Adrenal gland (tissue), 12 donors: ENCODE data around the gene MYCL. TPM values are rescaled to one million over a fixed set of nuclear protein-coding genes. Genes with fewer than 3 reads are reported as not detected.

Experiments used
- DNase-seq, 7 donors: peaks; one replicate each; pipeline ENCODE4 v3.0.0-alpha.2; 2019 to 2020
- H3K27ac ChIP-seq, 5 donors: fragments of 200-600 bp; sonication (generic) in 4 of 5; 1 replicate in 3 of 5; 2 replicates in 2 of 5; pipeline versions ENCODE4 v1.5.1 to v1.8.0; 2016 to 2020; ENCODE audit warnings: mild to moderate bottlenecking in 1 of 5
- H3K27me3 ChIP-seq: fragments of 200-600 bp; 2 replicates; pipeline ENCODE4 v1.8.0; 2021
- H3K36me3 ChIP-seq, 2 donors: fragments of 200-600 bp; replicated peaks in 1 of 2; 1 replicate in 1 of 2; 2 replicates in 1 of 2; pipeline versions ENCODE4 v1.5.1 to v1.8.0; 2018 to 2022
- H3K4me1 ChIP-seq, 2 donors: fragments of 200-600 bp; replicated peaks in 1 of 2; 1 replicate in 1 of 2; 2 replicates in 1 of 2; pipeline versions ENCODE4 v1.5.1 to v1.8.0; 2018 to 2021
- H3K4me3 ChIP-seq, 4 donors: fragments of 200-600 bp; sonication (generic) in 3 of 4; one replicate each; pipeline ENCODE4 v1.5.1; 2016 to 2018
- H3K9me3 ChIP-seq, 3 donors: fragments of 200-600 bp; sonication (generic) in 1 of 3; replicated peaks in 1 of 3; 1 replicate in 2 of 3; 2 replicates in 1 of 3; pipeline versions ENCODE4 v1.5.1 to v1.8.0; 2016 to 2021
- CTCF ChIP-seq, 6 experiments: fragments of 450-650 bp in 4 of 6; fragments of 200-600 bp in 2 of 6; sonication (generic) in 1 of 6; IDR thresholded peaks; 1 replicate in 5 of 6; 2 replicates in 1 of 6; pipeline versions ENCODE4 v1.5.1 to v1.8.0; 2016 to 2021; ENCODE audit warnings: antibody characterized with exemption in 6 of 6, mild to moderate bottlenecking in 2 of 6, moderate library complexity in 1 of 6
- POLR2A ChIP-seq, 2 donors: fragments of 450-650 bp; IDR thresholded peaks; one replicate each; pipeline ENCODE4 v1.6.1; 2017; ENCODE audit warnings: antibody characterized with exemption in 2 of 2, mild to moderate bottlenecking in 2 of 2, moderate library complexity in 1 of 2
- WGBS, 4 donors: extraction: QIAGEN DNeasy Blood & Tissue Kit in 2 of 4; methylation state at CpG; one replicate each; pipeline versions ENCODE4 v1.1.5 to v1.1.7; 2013 to 2017; 5-methylcytosine and 5-hydroxymethylcytosine counted together
- intact Hi-C, 2 donors: fragments of 100-400 bp; cut with DNase I; formaldehyde crosslinking; loops; one replicate each; pipeline versions ENCODE4 v1.14.1 to v1.15.0; 2022 to 2023
- polyA plus RNA-seq, 3 donors: library from polyadenylated mRNA; stranded (reverse); fragments of 200-250 nt in 2 of 3; fragments of 350-450 nt in 1 of 3; fragmentation: Illumina TruSeq in 1 of 3; extraction: RNeasy Lipid Tissue Mini Kit (QIAGEN cat#74804) in 1 of 3; gene quantifications; one replicate each; pipeline ENCODE4 v1.2.3, GENCODE V29; 2013 to 2014
- total RNA-seq, 9 donors: library from RNA; depleted of rRNA in 4 of 9; stranded (reverse); fragments of >200 nt in 4 of 9; fragments of 120-200 nt in 1 of 9; fragmentation: NEBNext Ultra II Directional in 1 of 9; extraction: Animal tissue kit (Norgen Biotek cat#: 25700) in 1 of 9; gene quantifications; one replicate each; pipeline versions ENCODE4 v1.1.0 to v1.2.4, GENCODE V29; 2013 to 2023
- donor health status: healthy with polysubstance abuse.
- donor health status: Bipolar disorder and iron deficiency.
- donor health status: DM: yes; HTN: yes; CAD: no.
- donor health status: DM: no; HTN: no; CAD: no.
- donor health status: DM: no; HTN: no; CAD: no.
- donor health status: DM: yes; HTN: yes; CAD: no.

MYCL gene
- total and polyA plus RNA-seq, 12 donors: 0.07 to 0.69 (median 0.36) TPM; not detected in 1

- H3K36me3 ChIP-seq: no peaks in the 10 kb centered on the region
- WGBS, 4 donors: 19 to 33% (median 27%) methylated on average over 6 of the region's 6 CpGs
- intact Hi-C loops: no loop called here
- no peaks in the 10 kb centered on the region for H3K9me3 ChIP-seq
- no peak overlapping the region for H3K4me3 ChIP-seq
- DNase-seq: peak in 1 of 7 donors; percentile 19
- H3K27me3 ChIP-seq: no peaks in the 10 kb centered on the region
- H3K4me1 ChIP-seq: no peaks in the 10 kb centered on the region
- H3K27ac ChIP-seq: no peak overlapping the region
- TF ChIP-seq POLR2A (IDR thresholded peaks at IDR 0.05): no peak
- TF ChIP-seq CTCF (IDR thresholded peaks at IDR 0.05): no peak
These were observed 8.8 kb downstream of the MYCL start for GRCh38 chr1:39892601-39893595.

GRCh38 chr1:39890880-39891279 lies 10.8 kb downstream of the MYCL start:
- no peak for DNase-seq
- Histone ChIP-seq H3K4me3 (no peak overlapping the region), H3K27me3 (no peaks in the 10 kb centered on the region), H3K9me3 (no peaks in the 10 kb centered on the region), H3K4me1 (no peaks in the 10 kb centered on the region), H3K36me3 (no peaks in the 10 kb centered on the region), H3K27ac (no peak overlapping the region)
- intact Hi-C loops: no loop called here
- WGBS, 4 donors: 78 to 96% (median 89%) methylated on average over 1 of the region's 1 CpG
- TF ChIP-seq POLR2A (IDR thresholded peaks at IDR 0.05) (no peak), CTCF (IDR thresholded peaks at IDR 0.05) (no peak)

GRCh38 chr1:39890273-39890672 lies 11.4 kb downstream of the MYCL start:
- no peaks in the 10 kb centered on the region for H3K4me1 ChIP-seq
- H3K36me3 ChIP-seq: no peaks in the 10 kb centered on the region
- no peak for DNase-seq
- TF ChIP-seq POLR2A (IDR thresholded peaks at IDR 0.05) (no peak), CTCF (IDR thresholded peaks at IDR 0.05) (no peak)
- H3K27me3 ChIP-seq: no peaks in the 10 kb centered on the region
- H3K4me3 ChIP-seq: no peak overlapping the region
- intact Hi-C loops: no loop called here
- H3K9me3 ChIP-seq: no peaks in the 10 kb centered on the region
- no peak overlapping the region for H3K27ac ChIP-seq

GRCh38 chr1:39886757-39887231 lies 14.9 kb downstream of the MYCL start:
- WGBS, 4 donors: 59 to 89% (median 82%) methylated on average over 2 of the region's 2 CpGs
- Histone ChIP-seq H3K9me3 (no peaks in the 10 kb centered on the region), H3K4me3 (no peak overlapping the region), H3K36me3 (no peaks in the 10 kb centered on the region), H3K4me1 (peaks cover 13 to 15% of the 10 kb centered on the region in 2 donors), H3K27ac (no peak overlapping the region), H3K27me3 (no peaks in the 10 kb centered on the region)
- no peak for TF ChIP-seq CTCF (IDR thresholded peaks at IDR 0.05)
- TF ChIP-seq POLR2A (IDR thresholded peaks at IDR 0.05): no peak
- intact Hi-C loops: no loop called here
- no peak for DNase-seq
